Panc1 (cell line): Measurements from ENCODE around the gene TANC1. TPM values are rescaled to one million over a fixed set of nuclear protein-coding genes. Genes with fewer than 3 reads are reported as not detected.

Experiments
- ATAC-seq: fragments of 200-7000 bp; cut with Tn5 transposase; 2 replicates; pipeline ENCODE4 v1.9.1; 2020; ENCODE audit warnings: mild to moderate bottlenecking, moderate library complexity
- BruUV-seq: library from RNA; stranded (reverse); fragments of 400-500 nt; replicated peaks from 2 replicates; lab custom pipeline; 2021; lab: Mats Ljungman, UMichigan
- CTCF ChIA-PET: fragments of 300-600 bp; sonication (Branson Sonifier 250); formaldehyde crosslinking; loops from one replicate; lab custom pipeline; 2022; ENCODE audit warnings: antibody characterized with exemption; lab: Charles Lee
- POLR2A ChIA-PET: fragments of 300-600 bp; sonication (Branson Sonifier 250); formaldehyde crosslinking; loops from one replicate; lab custom pipeline; 2022; ENCODE audit warnings: antibody characterized with exemption; lab: Charles Lee
- DNase-seq: peaks from one replicate; pipeline ENCODE4 v3.0.0-alpha.2; 2010; ENCODE audit warnings: low read depth, low spot score
- H3K27ac ChIP-seq: 2 replicates; pipeline ENCODE4 v1.5.1; 2011; ENCODE audit warnings: mild to moderate bottlenecking, low read length, inconsistent platforms
- H3K27me3 ChIP-seq: fragments of 200-500 bp; sonication (Bioruptor generic); 2 replicates; pipeline ENCODE4 v1.6.0; 2014; ENCODE audit warnings: low read length, inconsistent platforms; ENCODE audit not compliant: control insufficient read depth, insufficient read depth
- H3K36me3 ChIP-seq: fragments of 200-500 bp; sonication (Bioruptor generic); 2 replicates; pipeline ENCODE4 v1.5.1; 2014; ENCODE audit warnings: inconsistent platforms, mild to moderate bottlenecking, low read length, moderate library complexity; ENCODE audit not compliant: control insufficient read depth, insufficient read depth
- H3K4me1 ChIP-seq: 2 replicates; pipeline ENCODE4 v1.5.1; 2011; ENCODE audit warnings: inconsistent platforms, mild to moderate bottlenecking, low read length, moderate library complexity; ENCODE audit not compliant: control insufficient read depth, insufficient read depth
- H3K4me3 ChIP-seq, 2 experiments: 2 replicates each; pipeline ENCODE4 v1.5.1; 2011 to 2012; ENCODE audit warnings: low read depth in 2 of 2, low read length in 2 of 2, mild to moderate bottlenecking in 2 of 2, inconsistent platforms in 1 of 2, moderate library complexity in 1 of 2
- H3K9me3 ChIP-seq: fragments of 200-500 bp; sonication (Bioruptor generic); 2 replicates; pipeline ENCODE4 v1.5.1; 2014; ENCODE audit warnings: low read depth, mild to moderate bottlenecking, inconsistent platforms, low read length, moderate library complexity; ENCODE audit not compliant: control insufficient read depth, insufficient read depth
- CTCF ChIP-seq: fragments of 450-650 bp; IDR thresholded peaks from 2 replicates; pipeline ENCODE4 v1.5.1; 2017; ENCODE audit warnings: mild to moderate bottlenecking
- POLR2AphosphoS5 ChIP-seq: IDR thresholded peaks from 2 replicates; pipeline ENCODE4 v1.6.1; 2012; ENCODE audit warnings: mild to moderate bottlenecking, low read depth, low read length, moderate library complexity
- REST ChIP-seq, 2 experiments: IDR thresholded peaks; 2 replicates each; pipeline ENCODE4 v1.6.1; 2011 to 2012; ENCODE audit warnings: low read depth in 2 of 2, control low read depth in 1 of 2, low read length in 1 of 2, mild to moderate bottlenecking in 1 of 2, moderate library complexity in 1 of 2; ENCODE audit not compliant: insufficient read depth in 1 of 2
- SIN3A ChIP-seq: IDR thresholded peaks from 2 replicates; pipeline ENCODE4 v1.6.1; 2012; ENCODE audit warnings: low read depth, mild to moderate bottlenecking, low read length, moderate library complexity, borderline replicate concordance; ENCODE audit not compliant: insufficient read depth
- TCF7L2 ChIP-seq: IDR thresholded peaks from 2 replicates; pipeline ENCODE4 v1.6.1; 2011; ENCODE audit warnings: mild to moderate bottlenecking, low read depth, low read length, inconsistent platforms
- in situ Hi-C: cut with HindIII; loops from 2 replicates; pipeline ENCODE4 v1.10.0; 2016; ENCODE audit warnings: low sequenced_read_pairs, low pct_unique_long_range_greater_than_20kb
- intact Hi-C: fragments of 100-400 bp; cut with micrococcal nuclease; formaldehyde crosslinking; loops from one replicate; pipeline ENCODE4 v1.10.0; 2022; ENCODE audit not compliant: unreplicated experiment
- total RNA-seq: library from RNA; stranded (reverse); gene quantifications from one replicate; pipeline ENCODE4 v1.2.1, GENCODE V29; 2021; ENCODE audit not compliant: unreplicated experiment

TANC1 gene
- total RNA-seq, 1 experiment from 2014 or later: 44.3 TPM

DNA sequence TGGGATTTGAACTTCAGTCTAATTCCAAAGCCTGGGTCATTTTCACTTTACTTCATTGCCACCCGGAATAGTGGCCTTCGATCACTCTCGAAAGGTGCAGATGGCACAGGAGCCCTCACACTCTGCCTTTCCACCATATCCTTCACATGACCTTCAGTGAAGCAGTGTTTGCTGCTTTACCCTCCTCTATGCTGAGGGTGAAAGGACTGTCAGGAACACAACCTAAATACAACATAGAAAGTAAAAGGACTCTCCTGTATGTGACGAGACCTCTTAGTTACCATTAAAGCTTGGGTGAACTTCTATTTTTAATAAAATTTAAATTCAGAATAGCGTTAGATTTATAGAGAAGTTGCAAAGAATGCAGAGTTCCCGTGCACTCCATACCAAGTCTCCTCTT lies 148.5 kb downstream of the TANC1 start:
- DNase-seq: no peak
- ChIA-PET CTCF (no interaction called here), POLR2A (no interaction called here)
- no peak overlapping the region; the same call in 1 of the 2 replicates for H3K27ac ChIP-seq
- H3K36me3 ChIP-seq: no peaks in the 10 kb centered on the region
- intact Hi-C loops: loop anchor here (10.0 kb wide), 1 partner anchor 82 kb away; no protein-coding TSS in a partner anchor
- no peak for TF ChIP-seq POLR2AphosphoS5
- no peak overlapping the region for H3K4me3 ChIP-seq
- H3K4me1 ChIP-seq: peaks cover 21% of the 10 kb centered on the region
- in situ Hi-C loops: no loop called here
- H3K27me3 ChIP-seq: no peaks in the 10 kb centered on the region
- ATAC-seq: no peak
- BruUV-seq: no TSS peak
- H3K9me3 ChIP-seq: no peaks in the 10 kb centered on the region

GRCh38 chr2:159117658-159118057 lies 149.2 kb downstream of the TANC1 start:
- ChIA-PET CTCF (interaction anchor here (0.6 kb wide), 2 partner anchors 163 to 239 kb away, joined by 3 to 5 read pairs; no protein-coding TSS in a partner anchor), POLR2A (no interaction called here)
- Histone ChIP-seq H3K27me3 (no peaks in the 10 kb centered on the region), H3K9me3 (no peaks in the 10 kb centered on the region), H3K4me1 (peaks cover 21% of the 10 kb centered on the region), H3K27ac (0 out of 2 replicates have a peak overlapping the region, but pooled peaks have one; percentile 64), H3K4me3 (no peak overlapping the region), H3K36me3 (no peaks in the 10 kb centered on the region)
- TF ChIP-seq POLR2AphosphoS5 (no peak), REST (IDR thresholded peaks at IDR 0.05; ENCODE audit: insufficient read depth in 1 of 2, low read depth in 2 of 2, low read length in 1 of 2) (no peak), TCF7L2 (no peak), CTCF (no peak), SIN3A (no peak)
- DNase-seq (no peak), ATAC-seq (no peak)
- in situ Hi-C loops (no loop called here), intact Hi-C loops (loop anchor here (1.0 to 10.0 kb wide), 2 partner anchors 83 to 216 kb away; no protein-coding TSS in a partner anchor)
- no TSS peak for BruUV-seq

- Histone ChIP-seq H3K27ac (peak overlapping the region; percentile 64), H3K36me3 (no peaks in the 10 kb centered on the region), H3K4me1 (peaks cover 21% of the 10 kb centered on the region), H3K27me3 (no peaks in the 10 kb centered on the region), H3K4me3 (no peak overlapping the region), H3K9me3 (no peaks in the 10 kb centered on the region)
- ChIA-PET POLR2A (interaction anchor here (0.6 kb wide), 1 partner anchor 48 kb away, joined by 5 read pairs; no protein-coding TSS in a partner anchor), CTCF (interaction anchor here (0.6 to 1.3 kb wide), 8 partner anchors 28 to 239 kb away, joined by 3 to 10 read pairs (median 5); no protein-coding TSS in a partner anchor)
- in situ Hi-C loops: no loop called here
- TF ChIP-seq CTCF (peak; percentile 90), REST (IDR thresholded peaks at IDR 0.05; ENCODE audit: insufficient read depth in 1 of 2, low read depth in 2 of 2, low read length in 1 of 2) (no peak; a peak in 1 of 4 replicates)
- intact Hi-C loops: loop anchor here (1.0 to 10.0 kb wide), 2 partner anchors 83 to 217 kb away; no protein-coding TSS in a partner anchor
- DNase-seq (peak; percentile 71), ATAC-seq (peak; percentile 96)
- no TSS peak for BruUV-seq
Measured at GRCh38 chr2:159118115-159118858, 149.8 kb downstream of the TANC1 start.
